Muscle of leg (tissue), 11 donors: ENCODE data around the gene DHDH. TPM values are rescaled to one million over a fixed set of nuclear protein-coding genes. Genes with fewer than 3 reads are reported as not detected.
"Not testable (repeated sequence)": the region's sequence is repeated elsewhere in the genome, so short reads cannot be mapped to it uniquely, and the experiment has no call there.

Experiments used
- DNase-seq: peaks from one replicate; pipeline ENCODE4 v3.0.0; 2013
- H3K27ac ChIP-seq: one replicate; pipeline ENCODE4 v1.5.1; 2013; ENCODE audit warnings: mild to moderate bottlenecking, low read length, control low read depth
- H3K27me3 ChIP-seq: one replicate; pipeline ENCODE4 v1.6.1; 2013; ENCODE audit warnings: low read length; ENCODE audit not compliant: control insufficient read depth, insufficient read depth
- H3K36me3 ChIP-seq: one replicate; pipeline ENCODE4 v1.6.1; 2013; ENCODE audit warnings: low read length; ENCODE audit not compliant: control insufficient read depth, insufficient read depth
- H3K4me1 ChIP-seq: one replicate; pipeline ENCODE4 v1.6.1; 2013; ENCODE audit warnings: low read length; ENCODE audit not compliant: control insufficient read depth, insufficient read depth
- H3K4me3 ChIP-seq: one replicate; pipeline ENCODE4 v1.5.1; 2013; ENCODE audit warnings: low read length, control low read depth
- H3K9me3 ChIP-seq: replicated peaks from 2 replicates; pipeline ENCODE4 v1.6.1; 2013; ENCODE audit warnings: low read depth, low read length; ENCODE audit not compliant: control insufficient read depth
- WGBS: methylation state at CpG from one replicate; pipeline ENCODE4 v1.1.5; 2013; ENCODE audit warnings: missing lambda C conversion rate; ENCODE audit not compliant: insufficient coverage; 5-methylcytosine and 5-hydroxymethylcytosine counted together
- polyA plus RNA-seq, 8 donors: library from polyadenylated mRNA; unstranded; fragments of 120-200 nt; gene quantifications; one replicate each; pipeline versions ENCODE4 v1.2.1 to v1.2.3, GENCODE V29; 2013; ENCODE audit warnings: inconsistent platforms in 1 of 8, low replicate concordance in 1 of 8; ENCODE audit not compliant: insufficient read length in 8 of 8, insufficient read depth in 1 of 8
- total RNA-seq: library from RNA; stranded (reverse); fragments of 120-200 nt; gene quantifications from one replicate; pipeline ENCODE4 v1.2.4, GENCODE V29; 2013

Gene DHDH
- total and polyA plus RNA-seq, 9 donors: 0.20 to 1.9 (median 0.40) TPM

GRCh38 chr19:48925240-48925843, 8.2 kb upstream of the DHDH start:
- Histone ChIP-seq H3K27ac (no peak overlapping the region), H3K27me3 (no peaks in the 10 kb centered on the region), H3K9me3 (no peaks in the 10 kb centered on the region), H3K4me1 (peaks cover 4% of the 10 kb centered on the region), H3K4me3 (no peak overlapping the region), H3K36me3 (peaks cover 25% of the 10 kb centered on the region)
- no peak for DNase-seq
- 85% methylated on average over 9 of the region's 11 CpGs for whole genome bisulfite sequencing

- DNase-seq, H3K27ac ChIP-seq: not testable (repeated sequence)
These were observed 7.6 kb upstream of the DHDH start for GRCh38 chr19:48925890-48926289.

GRCh38 chr19:48926909-48927308, 6.6 kb upstream of the DHDH start:
- DNase-seq: peak; percentile 62
- Histone ChIP-seq H3K4me1 (peaks cover 4% of the 10 kb centered on the region), H3K4me3 (no peak overlapping the region), H3K27me3 (peaks cover 3% of the 10 kb centered on the region), H3K27ac (no peak overlapping the region), H3K36me3 (peaks cover 13% of the 10 kb centered on the region), H3K9me3 (no peaks in the 10 kb centered on the region)
- 53% methylated on average over 6 of the region's 10 CpGs for WGBS

More at GRCh38 chr19:48925890-48926289, 7.6 kb upstream of the DHDH start:
- H3K36me3 ChIP-seq: peaks cover 22% of the 10 kb centered on the region
- not testable (repeated sequence) for H3K4me1 ChIP-seq, H3K4me3 ChIP-seq, H3K27me3 ChIP-seq, H3K9me3 ChIP-seq
- WGBS: no CpG with 5 or more reads among the region's 8 CpGs

- not testable (repeated sequence) for DNase-seq, H3K9me3 ChIP-seq, H3K36me3 ChIP-seq, H3K4me1 ChIP-seq, H3K4me3 ChIP-seq, H3K27ac ChIP-seq
- 89% methylated on average over 11 of the region's 17 CpGs for WGBS
- peaks cover 10% of the 10 kb centered on the region for H3K27me3 ChIP-seq
These were observed 5.8 kb upstream of the DHDH start for GRCh38 chr19:48927692-48928091.

GRCh38 chr19:48928164-48929025, 5.1 kb upstream of the DHDH start:
- Histone ChIP-seq H3K4me3 (no peak overlapping the region), H3K27ac (no peak overlapping the region), H3K9me3 (no peaks in the 10 kb centered on the region), H3K27me3 (peaks cover 17% of the 10 kb centered on the region), H3K36me3 (peaks cover under 1% of the 10 kb centered on the region), H3K4me1 (peaks cover 9% of the 10 kb centered on the region)
- WGBS: 92% methylated on average over 2 of the region's 15 CpGs
- no peak for DNase-seq

- 77% methylated on average over 19 of the region's 19 CpGs for WGBS
These were observed 1.3 kb downstream of the DHDH start for GRCh38 chr19:48934837-48935236.

GRCh38 chr19:48935864-48936263, 2.4 kb downstream of the DHDH start:
- 98% methylated on average over 16 of the region's 25 CpGs for WGBS

More at GRCh38 chr19:48934837-48935236, 1.3 kb downstream of the DHDH start:
- peaks cover 7% of the 10 kb centered on the region for H3K4me1 ChIP-seq
- H3K36me3 ChIP-seq: no peaks in the 10 kb centered on the region
- no peak overlapping the region for H3K4me3 ChIP-seq
- DNase-seq: no peak
- H3K27ac ChIP-seq: no peak overlapping the region
- H3K9me3 ChIP-seq: no peaks in the 10 kb centered on the region
- peaks cover 25% of the 10 kb centered on the region for H3K27me3 ChIP-seq

GRCh38 chr19:48938256-48938655, 4.8 kb downstream of the DHDH start:
- Histone ChIP-seq H3K9me3 (peaks cover 10% of the 10 kb centered on the region), H3K27me3 (peaks cover 11% of the 10 kb centered on the region), H3K36me3 (no peaks in the 10 kb centered on the region), H3K4me3 (no peak overlapping the region), H3K27ac (no peak overlapping the region), H3K4me1 (peaks cover 4% of the 10 kb centered on the region)
- no peak for DNase-seq
- 82% methylated on average over 5 of the region's 7 CpGs for WGBS

More at GRCh38 chr19:48935864-48936263, 2.4 kb downstream of the DHDH start:
- no peak overlapping the region for H3K27ac ChIP-seq
- H3K9me3 ChIP-seq: peaks cover 5% of the 10 kb centered on the region
- no peaks in the 10 kb centered on the region for H3K36me3 ChIP-seq
- peaks cover 7% of the 10 kb centered on the region for H3K4me1 ChIP-seq
- H3K27me3 ChIP-seq: peaks cover 25% of the 10 kb centered on the region
- no peak for DNase-seq
- H3K4me3 ChIP-seq: no peak overlapping the region

GRCh38 chr19:48940902-48941301, 7.4 kb downstream of the DHDH start:
- Histone ChIP-seq H3K36me3 (no peaks in the 10 kb centered on the region), H3K9me3 (peaks cover 10% of the 10 kb centered on the region), H3K4me1 (no peaks in the 10 kb centered on the region), H3K27me3 (peaks cover 2% of the 10 kb centered on the region), H3K27ac (no peak overlapping the region), H3K4me3 (no peak overlapping the region)
- DNase-seq: no peak
- WGBS: no CpG with 5 or more reads among the region's 5 CpGs

GRCh38 chr19:48943081-48943480, 9.6 kb downstream of the DHDH start:
- H3K4me3 ChIP-seq: no peak overlapping the region
- no peaks in the 10 kb centered on the region for H3K36me3 ChIP-seq
- peaks cover 7% of the 10 kb centered on the region for H3K4me1 ChIP-seq
- DNase-seq: no peak
- H3K27me3 ChIP-seq: peaks cover 2% of the 10 kb centered on the region
- H3K9me3 ChIP-seq: peaks cover 14% of the 10 kb centered on the region
- WGBS: 86% methylated on average over 2 of the region's 6 CpGs
- no peak overlapping the region for H3K27ac ChIP-seq
